Endodermal cell (in vitro differentiated cells): ENCODE results near the gene HABP4. TPM values are rescaled to one million over a fixed set of nuclear protein-coding genes. Genes with fewer than 3 reads are reported as not detected.

Source experiments
- DNase-seq: peaks from one replicate; pipeline ENCODE4 v3.0.0-alpha.2; 2017
- H3K27ac ChIP-seq: 2 replicates; pipeline ENCODE4 v1.5.1; 2013; ENCODE audit warnings: mild to moderate bottlenecking, low read depth, low read length, moderate library complexity
- H3K27me3 ChIP-seq: 2 replicates; pipeline ENCODE4 v1.6.1; 2013; ENCODE audit warnings: mild to moderate bottlenecking, low read length, moderate library complexity; ENCODE audit not compliant: insufficient read depth, control insufficient read depth, poor library complexity, severe bottlenecking
- H3K36me3 ChIP-seq: 2 replicates; pipeline ENCODE4 v1.7.0; 2013; ENCODE audit warnings: mild to moderate bottlenecking, low read length, moderate library complexity; ENCODE audit not compliant: control insufficient read depth, insufficient read depth
- H3K4me1 ChIP-seq: one replicate; pipeline ENCODE4 v1.7.0; 2013; ENCODE audit warnings: low read length; ENCODE audit not compliant: control insufficient read depth, insufficient read depth
- H3K4me3 ChIP-seq: 2 replicates; pipeline ENCODE4 v1.5.1; 2013; ENCODE audit warnings: mild to moderate bottlenecking, low read length, moderate library complexity
- H3K9ac ChIP-seq: 2 replicates; pipeline ENCODE4 v1.6.1; 2013; ENCODE audit warnings: mild to moderate bottlenecking, low read length, moderate library complexity; ENCODE audit not compliant: poor library complexity, severe bottlenecking; ENCODE audit errors: extremely low read depth
- H3K9me3 ChIP-seq: 2 replicates; pipeline ENCODE4 v1.6.1; 2013; ENCODE audit warnings: mild to moderate bottlenecking, low read length, moderate library complexity; ENCODE audit not compliant: control insufficient read depth
- H3K27ac Mint-ChIP-seq: 2 replicates; pipeline ENCODE4 v1.8.0; 2020; ENCODE audit warnings: mixed read lengths
- H3K27me3 Mint-ChIP-seq: 2 replicates; pipeline ENCODE4 v1.8.0; 2021; ENCODE audit warnings: mild to moderate bottlenecking, mixed read lengths; ENCODE audit not compliant: insufficient read depth
- H3K36me3 Mint-ChIP-seq: 2 replicates; pipeline ENCODE4 v1.8.0; 2020; ENCODE audit warnings: low read depth, mixed read lengths
- H3K4me1 Mint-ChIP-seq: 2 replicates; pipeline ENCODE4 v1.8.0; 2020; ENCODE audit warnings: mixed read lengths
- H3K4me3 Mint-ChIP-seq: 2 replicates; pipeline ENCODE4 v1.8.0; 2020; ENCODE audit warnings: mild to moderate bottlenecking, moderate library complexity, mixed read lengths
- H3K9me3 Mint-ChIP-seq: 2 replicates; pipeline ENCODE4 v1.8.0; 2020; ENCODE audit warnings: mild to moderate bottlenecking, mixed read lengths
- WGBS, 2 experiments: methylation state at CpG; one replicate each; pipeline versions ENCODE4 v1.1.5 to v1.1.7; 2013; ENCODE audit warnings: missing lambda C conversion rate in 2 of 2, mixed read lengths in 1 of 2; ENCODE audit not compliant: insufficient coverage in 1 of 2, insufficient read length in 1 of 2; 5-methylcytosine and 5-hydroxymethylcytosine counted together
- total RNA-seq, 2 donors: library from RNA; stranded (reverse); fragmentation: NEBNext Ultra II Directional in 1 of 2; extraction: Animal tissue kit (Norgen Biotek cat#: 25700) in 1 of 2; gene quantifications; 2 replicates in 1 of 2; 3 replicates in 1 of 2; pipeline ENCODE4 v1.2.1, GENCODE V29; 2021
- TF ChIP-seq, protein P1 (sequence below): fragments of 200-600 bp; sonication (generic); conservative IDR thresholded peaks from 2 replicates; pipeline ENCODE4 v1.5.0; 2021; ENCODE audit warnings: antibody characterized with exemption, mild to moderate bottlenecking

Gene HABP4
- total RNA-seq, 2 donors from 2014 or later, result 10.0 to 12.1 TPM

DNA sequence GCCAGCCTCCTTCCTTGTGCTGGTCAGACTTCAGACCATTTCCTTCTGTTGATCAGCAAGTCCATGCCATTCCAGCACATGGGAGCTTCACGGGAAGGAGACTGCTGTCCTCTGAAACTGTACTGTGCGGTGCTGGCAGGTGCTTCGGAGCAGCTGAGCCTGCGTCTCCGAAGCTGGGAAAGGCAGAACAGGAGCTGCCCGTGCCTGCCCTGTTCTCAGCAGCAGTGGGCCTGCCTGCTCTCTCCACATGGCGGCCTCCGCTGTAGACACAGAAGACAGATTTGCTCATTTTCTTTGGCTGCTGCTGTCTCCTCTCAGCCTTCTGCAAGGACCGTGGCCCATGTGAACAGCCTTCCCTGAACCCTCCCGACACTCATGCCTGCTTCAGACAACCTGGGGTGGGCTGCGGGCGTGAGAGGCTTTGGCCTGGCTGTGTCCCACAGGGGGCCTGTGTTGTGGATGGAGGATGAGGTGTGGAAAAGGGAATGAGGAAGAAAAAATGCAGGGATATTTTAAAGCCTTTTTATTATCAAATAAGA is 43.1 kb downstream of the HABP4 start:
- Histone ChIP-seq H3K4me3 (no peak overlapping the region), H3K36me3 (peaks cover 19% of the 10 kb centered on the region), H3K9ac (no peak overlapping the region), H3K27me3 (no peaks in the 10 kb centered on the region), H3K4me1 (no peaks in the 10 kb centered on the region), H3K27ac (no peak overlapping the region), H3K9me3 (no peaks in the 10 kb centered on the region)
- no peak for DNase-seq
- Mint-ChIP-seq H3K27ac (no peak overlapping the region), H3K27me3 (no peaks in the 10 kb centered on the region), H3K36me3 (peaks cover 45% of the 10 kb centered on the region), H3K9me3 (no peaks in the 10 kb centered on the region), H3K4me3 (no peak overlapping the region), H3K4me1 (peaks cover 5% of the 10 kb centered on the region)
- 93% methylated on average over 7 to 12 of the region's 12 CpGs for WGBS, 2 experiments
- TF ChIP-seq, protein P1, sequence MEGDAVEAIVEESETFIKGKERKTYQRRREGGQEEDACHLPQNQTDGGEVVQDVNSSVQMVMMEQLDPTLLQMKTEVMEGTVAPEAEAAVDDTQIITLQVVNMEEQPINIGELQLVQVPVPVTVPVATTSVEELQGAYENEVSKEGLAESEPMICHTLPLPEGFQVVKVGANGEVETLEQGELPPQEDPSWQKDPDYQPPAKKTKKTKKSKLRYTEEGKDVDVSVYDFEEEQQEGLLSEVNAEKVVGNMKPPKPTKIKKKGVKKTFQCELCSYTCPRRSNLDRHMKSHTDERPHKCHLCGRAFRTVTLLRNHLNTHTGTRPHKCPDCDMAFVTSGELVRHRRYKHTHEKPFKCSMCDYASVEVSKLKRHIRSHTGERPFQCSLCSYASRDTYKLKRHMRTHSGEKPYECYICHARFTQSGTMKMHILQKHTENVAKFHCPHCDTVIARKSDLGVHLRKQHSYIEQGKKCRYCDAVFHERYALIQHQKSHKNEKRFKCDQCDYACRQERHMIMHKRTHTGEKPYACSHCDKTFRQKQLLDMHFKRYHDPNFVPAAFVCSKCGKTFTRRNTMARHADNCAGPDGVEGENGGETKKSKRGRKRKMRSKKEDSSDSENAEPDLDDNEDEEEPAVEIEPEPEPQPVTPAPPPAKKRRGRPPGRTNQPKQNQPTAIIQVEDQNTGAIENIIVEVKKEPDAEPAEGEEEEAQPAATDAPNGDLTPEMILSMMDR, result no peak

DNA sequence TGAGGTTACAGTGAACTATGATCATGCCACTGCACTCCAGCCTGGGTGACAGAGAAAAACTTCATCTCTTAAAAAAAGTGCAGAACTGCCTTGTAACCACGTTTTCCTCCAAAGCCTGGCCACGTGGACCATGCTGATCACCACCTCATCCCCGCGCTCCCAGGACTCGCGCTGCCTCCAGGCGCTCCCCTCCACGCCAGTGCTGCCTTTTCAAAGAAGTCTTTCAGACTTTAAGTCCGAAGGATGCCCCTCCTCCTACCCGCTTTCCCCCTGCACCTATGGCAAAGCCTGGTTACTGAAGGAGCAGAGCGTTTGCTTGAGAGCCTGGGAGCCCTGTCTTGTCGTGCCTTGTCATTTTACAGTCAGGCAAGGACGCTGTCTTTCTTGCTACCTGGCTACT is 43.8 kb downstream of the HABP4 start:
- Mint-ChIP-seq H3K9me3 (no peaks in the 10 kb centered on the region), H3K27me3 (no peaks in the 10 kb centered on the region), H3K4me3 (no peak overlapping the region), H3K4me1 (peaks cover 5% of the 10 kb centered on the region), H3K27ac (peak overlapping the region; percentile 7), H3K36me3 (peaks cover 42% of the 10 kb centered on the region)
- H3K36me3 ChIP-seq, result peaks cover 19% of the 10 kb centered on the region
- no peak overlapping the region for H3K27ac ChIP-seq
- WGBS, 2 experiments, result 91 to 92% methylated on average over 13 of the region's 13 CpGs
- TF ChIP-seq, protein P1, result no peak
- H3K27me3 ChIP-seq, result no peaks in the 10 kb centered on the region
- no peak overlapping the region for H3K4me3 ChIP-seq
- no peaks in the 10 kb centered on the region for H3K4me1 ChIP-seq
- no peak overlapping the region for H3K9ac ChIP-seq
- no peak for DNase-seq
- no peaks in the 10 kb centered on the region for H3K9me3 ChIP-seq

GRCh38 chr9:96494215-96494800 is 44.3 kb downstream of the HABP4 start:
- 93 to 97% methylated on average over 5 to 6 of the region's 8 CpGs for WGBS, 2 experiments
- peak overlapping the region; percentile 7 for H3K27ac Mint-ChIP-seq
- no peak overlapping the region for H3K4me3 Mint-ChIP-seq
- H3K27me3 Mint-ChIP-seq, result no peaks in the 10 kb centered on the region
- no peak overlapping the region for H3K9ac ChIP-seq
- H3K36me3 ChIP-seq, result peaks cover 19% of the 10 kb centered on the region
- TF ChIP-seq, protein P1, result no peak
- peaks cover 9% of the 10 kb centered on the region for H3K4me1 Mint-ChIP-seq
- H3K4me1 ChIP-seq, result no peaks in the 10 kb centered on the region
- H3K9me3 Mint-ChIP-seq, result no peaks in the 10 kb centered on the region
- no peaks in the 10 kb centered on the region for H3K27me3 ChIP-seq
- H3K4me3 ChIP-seq, result no peak overlapping the region
- no peaks in the 10 kb centered on the region for H3K9me3 ChIP-seq
- H3K27ac ChIP-seq, result no peak overlapping the region
- H3K36me3 Mint-ChIP-seq, result peaks cover 37% of the 10 kb centered on the region
- no peak for DNase-seq
